Left ventricle myocardium inferior (tissue), 1 donor: ENCODE data around the gene PGRMC2. TPM values are rescaled to one million over a fixed set of nuclear protein-coding genes. Genes with fewer than 3 reads are reported as not detected.

Source experiments
- DNase-seq: peaks from one replicate; pipeline ENCODE4 v3.0.0-alpha.2; 2020
- H3K27ac ChIP-seq: fragments of 200-600 bp; replicated peaks from 2 replicates; pipeline ENCODE4 v1.8.0; 2021
- H3K27me3 ChIP-seq: fragments of 200-600 bp; 2 replicates; pipeline ENCODE4 v1.8.0; 2021; ENCODE audit warnings: low read depth
- H3K36me3 ChIP-seq: fragments of 200-600 bp; 2 replicates; pipeline ENCODE4 v1.8.0; 2021
- H3K4me1 ChIP-seq: fragments of 200-600 bp; 2 replicates; pipeline ENCODE4 v1.8.0; 2021
- H3K4me3 ChIP-seq: fragments of 200-600 bp; 2 replicates; pipeline ENCODE4 v1.8.0; 2021; ENCODE audit warnings: mild to moderate bottlenecking, moderate library complexity
- H3K9me3 ChIP-seq: fragments of 200-600 bp; replicated peaks from 2 replicates; pipeline ENCODE4 v1.8.0; 2021
- intact Hi-C: fragments of 100-400 bp; cut with micrococcal nuclease; formaldehyde crosslinking; loops from one replicate; pipeline ENCODE4 v1.11.0; 2022
- total RNA-seq: library from RNA; stranded (reverse); fragmentation: NEBNext Ultra II Directional; extraction: Animal tissue kit (Norgen Biotek cat#: 25700); gene quantifications from one replicate; pipeline ENCODE4 v1.2.1, GENCODE V29; 2021
- TF ChIP-seq, protein P1 (sequence below): fragments of 200-600 bp; IDR thresholded peaks from 2 replicates; pipeline ENCODE4 v1.8.0; 2021; ENCODE audit warnings: antibody characterized with exemption, mild to moderate bottlenecking, borderline replicate concordance
- donor health status: DM: no; HTN: yes; CAD: no; lungs with severe emphysema.

PGRMC2 gene
- total RNA-seq, 1 donor from 2014 or later, result 65.4 TPM

DNA sequence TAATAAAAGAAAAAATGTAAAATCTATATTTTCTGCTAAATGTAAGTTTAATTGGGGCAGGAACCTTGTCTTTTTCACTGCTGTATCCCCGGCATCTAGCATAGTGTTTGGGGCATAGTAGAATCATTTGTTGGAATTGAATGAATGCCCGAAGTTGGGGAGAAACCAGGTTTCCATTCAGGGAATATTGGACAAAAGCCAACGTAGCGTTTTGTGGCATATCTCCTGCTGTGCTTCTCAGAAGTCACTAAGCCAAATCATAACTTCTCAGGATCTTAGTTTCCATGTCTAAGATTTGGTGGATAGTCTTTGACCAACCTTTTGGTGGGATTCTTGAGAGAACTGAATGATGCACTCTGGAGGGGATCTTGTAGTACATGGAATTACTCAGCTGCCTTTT, 42.0 kb upstream of the PGRMC2 start:
- no peak for DNase-seq
- intact Hi-C loops, result no loop called here
- H3K4me1 ChIP-seq, result peaks cover 18% of the 10 kb centered on the region

DNA sequence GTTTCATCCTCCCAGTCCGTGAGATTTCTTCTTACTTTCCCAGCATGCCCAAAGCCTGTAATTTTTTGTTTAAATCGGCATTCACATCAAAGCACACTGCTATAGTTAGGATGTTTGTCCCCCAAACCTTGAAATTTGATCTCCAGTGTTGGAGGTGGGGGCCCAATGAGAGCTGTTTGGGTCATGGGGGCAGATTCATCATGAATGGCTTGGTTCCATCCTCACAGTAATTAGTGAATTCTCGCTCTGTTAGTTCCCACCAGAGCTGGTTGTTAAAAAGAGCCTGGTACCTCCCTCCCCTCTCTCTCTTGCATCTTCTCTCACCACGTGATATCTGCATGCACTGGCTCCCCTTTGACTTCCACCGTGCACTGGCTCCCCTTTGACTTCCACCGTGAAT, 40.5 kb upstream of the PGRMC2 start:
- Histone ChIP-seq H3K36me3 (no peaks in the 10 kb centered on the region), H3K4me1 (peaks cover 8% of the 10 kb centered on the region), H3K9me3 (no peaks in the 10 kb centered on the region), H3K27ac (no peak overlapping the region), H3K27me3 (no peaks in the 10 kb centered on the region), H3K4me3 (no peak overlapping the region)
- TF ChIP-seq, protein P1, sequence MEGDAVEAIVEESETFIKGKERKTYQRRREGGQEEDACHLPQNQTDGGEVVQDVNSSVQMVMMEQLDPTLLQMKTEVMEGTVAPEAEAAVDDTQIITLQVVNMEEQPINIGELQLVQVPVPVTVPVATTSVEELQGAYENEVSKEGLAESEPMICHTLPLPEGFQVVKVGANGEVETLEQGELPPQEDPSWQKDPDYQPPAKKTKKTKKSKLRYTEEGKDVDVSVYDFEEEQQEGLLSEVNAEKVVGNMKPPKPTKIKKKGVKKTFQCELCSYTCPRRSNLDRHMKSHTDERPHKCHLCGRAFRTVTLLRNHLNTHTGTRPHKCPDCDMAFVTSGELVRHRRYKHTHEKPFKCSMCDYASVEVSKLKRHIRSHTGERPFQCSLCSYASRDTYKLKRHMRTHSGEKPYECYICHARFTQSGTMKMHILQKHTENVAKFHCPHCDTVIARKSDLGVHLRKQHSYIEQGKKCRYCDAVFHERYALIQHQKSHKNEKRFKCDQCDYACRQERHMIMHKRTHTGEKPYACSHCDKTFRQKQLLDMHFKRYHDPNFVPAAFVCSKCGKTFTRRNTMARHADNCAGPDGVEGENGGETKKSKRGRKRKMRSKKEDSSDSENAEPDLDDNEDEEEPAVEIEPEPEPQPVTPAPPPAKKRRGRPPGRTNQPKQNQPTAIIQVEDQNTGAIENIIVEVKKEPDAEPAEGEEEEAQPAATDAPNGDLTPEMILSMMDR, result no peak
- intact Hi-C loops, result no loop called here
- DNase-seq, result no peak

More for the DNA sequence above, 42.0 kb upstream of the PGRMC2 start:
- H3K36me3 ChIP-seq, result no peaks in the 10 kb centered on the region
- H3K9me3 ChIP-seq, result no peaks in the 10 kb centered on the region
- no peaks in the 10 kb centered on the region for H3K27me3 ChIP-seq
- TF ChIP-seq, protein P1, result no peak
- H3K27ac ChIP-seq, result no peak overlapping the region
- H3K4me3 ChIP-seq, result no peak overlapping the region

DNA sequence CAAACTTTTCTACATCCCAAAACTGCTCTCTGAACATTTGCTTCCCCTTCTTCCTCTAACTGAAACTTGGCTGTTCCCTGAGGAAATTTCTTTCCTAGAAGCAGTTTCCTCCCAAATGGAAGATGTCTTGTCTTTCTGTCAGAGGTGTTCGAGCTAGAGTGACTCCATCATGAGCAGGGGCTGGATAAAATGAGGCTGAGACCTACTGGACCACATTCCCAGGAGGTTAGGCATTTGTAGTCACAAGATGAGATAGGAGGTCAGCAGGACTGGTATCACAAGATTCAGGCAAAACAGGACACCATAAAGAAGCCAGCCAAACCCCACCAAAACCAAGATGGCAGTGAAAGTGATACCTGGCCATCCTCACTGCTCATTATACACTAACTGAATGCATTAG, 35.8 kb upstream of the PGRMC2 start:
- Histone ChIP-seq H3K36me3 (no peaks in the 10 kb centered on the region), H3K9me3 (no peaks in the 10 kb centered on the region), H3K4me1 (no peaks in the 10 kb centered on the region), H3K27ac (no peak overlapping the region), H3K4me3 (no peak overlapping the region), H3K27me3 (no peaks in the 10 kb centered on the region)
- intact Hi-C loops, result no loop called here
- TF ChIP-seq, protein P1, result no peak
- no peak for DNase-seq

DNA sequence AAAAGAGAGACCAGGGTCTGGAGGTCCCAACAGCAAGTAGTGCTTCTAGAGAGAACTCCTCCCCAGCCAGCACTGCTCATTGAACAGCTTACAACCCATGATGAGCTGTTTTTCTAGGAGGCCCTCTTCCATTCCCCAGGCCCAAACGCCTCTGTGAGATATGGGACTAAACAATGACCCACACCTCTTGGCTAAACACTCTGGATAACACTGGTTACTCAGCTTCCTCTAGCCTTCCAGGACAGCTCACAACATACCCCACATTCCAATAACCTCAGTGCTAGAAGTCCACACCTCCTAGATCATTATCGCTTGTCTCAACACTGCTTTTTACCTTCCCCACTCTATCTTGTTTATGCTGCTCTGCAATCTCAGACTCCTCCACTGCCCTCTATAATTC, 35.4 kb upstream of the PGRMC2 start:
- Histone ChIP-seq H3K36me3 (no peaks in the 10 kb centered on the region), H3K27me3 (no peaks in the 10 kb centered on the region), H3K4me1 (no peaks in the 10 kb centered on the region), H3K9me3 (no peaks in the 10 kb centered on the region), H3K27ac (no peak overlapping the region), H3K4me3 (no peak overlapping the region)
- intact Hi-C loops, result no loop called here
- no peak for DNase-seq
- TF ChIP-seq, protein P1, result no peak

DNA sequence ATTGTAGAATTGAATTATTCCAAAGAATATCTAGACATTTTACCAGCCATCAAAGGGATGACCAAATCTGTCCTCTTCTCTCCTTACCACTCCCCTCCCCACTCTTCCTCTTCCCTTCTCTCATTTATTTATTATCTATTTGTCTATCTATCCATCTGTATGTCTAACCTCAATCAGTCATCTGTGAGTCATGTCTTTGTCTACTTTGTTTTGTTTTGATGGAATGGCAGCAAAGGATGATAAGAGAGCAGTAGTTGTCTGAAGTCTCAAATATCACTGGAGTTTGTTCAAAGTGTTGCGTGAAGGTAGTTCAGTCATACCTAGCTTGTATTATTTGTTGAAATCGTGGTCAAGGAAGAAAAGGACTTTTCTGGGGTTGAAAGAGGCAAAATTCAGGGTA, 34.7 kb upstream of the PGRMC2 start:
- no peak for DNase-seq
- TF ChIP-seq, protein P1, result no peak
- intact Hi-C loops, result no loop called here
- Histone ChIP-seq H3K4me3 (no peak overlapping the region), H3K36me3 (no peaks in the 10 kb centered on the region), H3K9me3 (no peaks in the 10 kb centered on the region), H3K27ac (no peak overlapping the region), H3K4me1 (no peaks in the 10 kb centered on the region), H3K27me3 (no peaks in the 10 kb centered on the region)

DNA sequence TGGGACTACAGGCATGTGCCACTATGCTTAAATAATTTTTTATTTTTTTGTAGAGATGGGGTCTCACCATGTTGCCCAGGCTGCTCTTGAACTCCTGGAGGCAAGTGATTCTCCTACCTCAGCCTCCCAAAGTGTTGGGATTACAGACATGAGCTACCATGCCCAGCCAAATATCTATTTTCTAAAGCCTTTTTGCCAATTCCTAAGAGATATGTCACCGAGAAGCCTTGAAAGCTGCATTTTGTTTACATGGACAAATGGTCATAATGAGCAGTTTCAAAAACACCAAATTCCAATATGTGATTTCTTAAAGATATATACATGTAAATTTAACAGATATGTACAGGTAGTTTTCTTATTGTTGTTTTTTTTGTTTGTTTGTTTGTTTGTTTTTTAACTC, 33.0 kb upstream of the PGRMC2 start:
- Histone ChIP-seq H3K9me3 (no peaks in the 10 kb centered on the region), H3K36me3 (no peaks in the 10 kb centered on the region), H3K4me1 (no peaks in the 10 kb centered on the region), H3K27ac (no peak overlapping the region), H3K4me3 (no peak overlapping the region), H3K27me3 (no peaks in the 10 kb centered on the region)
- TF ChIP-seq, protein P1, result no peak
- DNase-seq, result no peak
- intact Hi-C loops, result no loop called here
